ENCODE measurements around the gene PIK3AP1.

Gene PIK3AP1

GRCh38 chr10:96678725-96679124, 41.6 kb downstream of the PIK3AP1 start:
- H3K4me3 ChIP-seq (replicated peaks; ENCODE audit: insufficient read depth, low read length): no peak overlapping the region
- DNase-seq (ENCODE audit: low read depth in 1 of 2, low spot score in 1 of 2): no peak
- no peaks in the 10 kb centered on the region for H3K27me3 ChIP-seq (ENCODE audit: insufficient read depth, poor library complexity, severe bottlenecking)
- no peak overlapping the region for H3K27ac ChIP-seq (replicated peaks)
- TF ChIP-seq CTCF (IDR thresholded peaks at IDR 0.05; ENCODE audit: insufficient read depth, low read length): no peak
- TF ChIP-seq REST (IDR thresholded peaks at IDR 0.05; ENCODE audit: insufficient replicate concordance, low read depth): no peak
- no peak for TF ChIP-seq SPI1 (IDR thresholded peaks at IDR 0.05; ENCODE audit: borderline replicate concordance, low read depth)
- no peak for TF ChIP-seq GABPA (IDR thresholded peaks at IDR 0.05; ENCODE audit: low read depth)
- TF ChIP-seq POLR2AphosphoS5 (IDR thresholded peaks at IDR 0.05; ENCODE audit: low read depth): no peak

- Histone ChIP-seq H3K27me3 (ENCODE audit: insufficient read depth, poor library complexity, severe bottlenecking) (no peaks in the 10 kb centered on the region), H3K27ac (replicated peaks) (no peak overlapping the region), H3K4me3 (replicated peaks; ENCODE audit: insufficient read depth, low read length) (no peak overlapping the region)
- no peak for TF ChIP-seq REST (IDR thresholded peaks at IDR 0.05; ENCODE audit: insufficient replicate concordance, low read depth)
- no peak for TF ChIP-seq CTCF (IDR thresholded peaks at IDR 0.05; ENCODE audit: insufficient read depth, low read length)
- TF ChIP-seq POLR2AphosphoS5 (IDR thresholded peaks at IDR 0.05; ENCODE audit: low read depth): no peak
- TF ChIP-seq SPI1 (IDR thresholded peaks at IDR 0.05; ENCODE audit: borderline replicate concordance, low read depth): no peak
- TF ChIP-seq GABPA (IDR thresholded peaks at IDR 0.05; ENCODE audit: low read depth): no peak
- DNase-seq (ENCODE audit: low read depth in 1 of 2, low spot score in 1 of 2): no peak
Observed at GRCh38 chr10:96676272-96677112, 43.8 kb downstream of the PIK3AP1 start.

- Histone ChIP-seq H3K27ac (replicated peaks) (no peak overlapping the region), H3K27me3 (ENCODE audit: insufficient read depth, poor library complexity, severe bottlenecking) (no peaks in the 10 kb centered on the region), H3K4me3 (replicated peaks; ENCODE audit: insufficient read depth, low read length) (no peak overlapping the region)
- no peak for DNase-seq (ENCODE audit: low read depth in 1 of 2, low spot score in 1 of 2)
- TF ChIP-seq REST (IDR thresholded peaks at IDR 0.05; ENCODE audit: insufficient replicate concordance, low read depth) (no peak), POLR2AphosphoS5 (IDR thresholded peaks at IDR 0.05; ENCODE audit: low read depth) (no peak), CTCF (IDR thresholded peaks at IDR 0.05; ENCODE audit: insufficient read depth, low read length) (no peak), SPI1 (IDR thresholded peaks at IDR 0.05; ENCODE audit: borderline replicate concordance, low read depth) (no peak), GABPA (IDR thresholded peaks at IDR 0.05; ENCODE audit: low read depth) (no peak)
Observed at GRCh38 chr10:96675846-96676245, 44.5 kb downstream of the PIK3AP1 start.
